A673 (cell line): ENCODE results near the gene KCNAB2. TPM values are rescaled to one million over a fixed set of nuclear protein-coding genes. Genes with fewer than 3 reads are reported as not detected.

ENCODE experiments used
- BruUV-seq: library from RNA; stranded (reverse); fragments of 400-500 nt; replicated peaks from 2 replicates; lab custom pipeline; 2021; lab: Mats Ljungman, UMichigan
- CTCF ChIA-PET: fragments of 300-600 bp; sonication (Branson Sonifier 250); formaldehyde crosslinking; loops from one replicate; lab custom pipeline; 2022; ENCODE audit warnings: antibody characterized with exemption; lab: Charles Lee
- POLR2A ChIA-PET: fragments of 300-600 bp; sonication (Branson Sonifier 250); formaldehyde crosslinking; loops from one replicate; lab custom pipeline; 2022; ENCODE audit warnings: antibody characterized with exemption; ENCODE audit not compliant: low non-redundant PET; lab: Charles Lee
- DNase-seq: peaks from one replicate; pipeline ENCODE4 v3.0.0-alpha.2; 2015; ENCODE audit warnings: low spot score
- H3K27ac ChIP-seq: fragments of 200-600 bp; sonication (generic); 2 replicates; pipeline ENCODE4 v1.5.1; 2016; ENCODE audit warnings: mixed run types, low read depth, mild to moderate bottlenecking, mixed read lengths, antibody characterized with exemption, low read length; ENCODE audit not compliant: poor library complexity, severe bottlenecking
- H3K27me3 ChIP-seq: fragments of 200-600 bp; sonication (generic); replicated peaks from 2 replicates; pipeline ENCODE4 v1.6.1; 2017; ENCODE audit warnings: mixed run types, low read depth, mild to moderate bottlenecking, mixed read lengths, antibody characterized with exemption, low read length; ENCODE audit not compliant: insufficient read depth, poor library complexity
- H3K36me3 ChIP-seq: fragments of 200-600 bp; sonication (generic); 2 replicates; pipeline ENCODE4 v1.6.1; 2016; ENCODE audit warnings: mixed run types, mild to moderate bottlenecking, mixed read lengths, antibody characterized with exemption, low read length; ENCODE audit not compliant: insufficient read depth, poor library complexity, severe bottlenecking
- H3K4me1 ChIP-seq: fragments of 200-600 bp; sonication (generic); 2 replicates; pipeline ENCODE4 v1.6.1; 2017; ENCODE audit warnings: mixed run types, mild to moderate bottlenecking, mixed read lengths, antibody characterized with exemption, low read length; ENCODE audit not compliant: insufficient read depth, poor library complexity, severe bottlenecking
- H3K4me3 ChIP-seq: fragments of 200-600 bp; sonication (generic); 2 replicates; pipeline ENCODE4 v1.5.1; 2016; ENCODE audit warnings: low read depth, mixed run types, mild to moderate bottlenecking, mixed read lengths, low read length; ENCODE audit not compliant: poor library complexity, severe bottlenecking
- H3K9me3 ChIP-seq: fragments of 200-600 bp; sonication (generic); 2 replicates; pipeline ENCODE4 v1.6.1; 2016; ENCODE audit warnings: mixed run types, low read depth, mild to moderate bottlenecking, mixed read lengths, antibody characterized with exemption, low read length; ENCODE audit not compliant: poor library complexity, severe bottlenecking
- CTCF ChIP-seq: fragments of 300-800, 200-600 bp; sonication (generic); conservative IDR thresholded peaks from 2 replicates; pipeline ENCODE4 v1.5.1; 2017; ENCODE audit warnings: low read depth, mild to moderate bottlenecking, antibody characterized with exemption, low read length, moderate library complexity, mixed read lengths
- EZH2 ChIP-seq: fragments of 200-600 bp; sonication (generic); IDR thresholded peaks from 2 replicates; pipeline ENCODE4 v1.6.1; 2017; ENCODE audit warnings: borderline replicate concordance, low read depth, mild to moderate bottlenecking, mixed read lengths, antibody characterized with exemption, low read length; ENCODE audit not compliant: poor library complexity, severe bottlenecking
- intact Hi-C: fragments of 100-400 bp; cut with micrococcal nuclease; formaldehyde crosslinking; loops from one replicate; pipeline ENCODE4 v1.10.0; 2022; ENCODE audit not compliant: unreplicated experiment
- total RNA-seq: library from RNA; stranded (reverse); gene quantifications from 2 replicates; pipeline ENCODE4 v1.2.3, GENCODE V29; 2021

The KCNAB2 gene
- total RNA-seq, 1 experiment from 2014 or later: 6.4 TPM

GRCh38 chr1:6127587-6128163 lies 82.0 kb downstream of the KCNAB2 start:
- no peak overlapping the region for H3K4me3 ChIP-seq
- TF ChIP-seq CTCF (no peak), EZH2 (no peak)
- intact Hi-C loops: no loop called here
- ChIA-PET POLR2A (no interaction called here), CTCF (interaction anchor here (0.6 to 0.7 kb wide), 2 partner anchors 286 to 1112 kb away, joined by 6 to 7 read pairs; no protein-coding TSS in a partner anchor)
- H3K9me3 ChIP-seq: no peaks in the 10 kb centered on the region
- no peaks in the 10 kb centered on the region for H3K36me3 ChIP-seq
- DNase-seq: peak; percentile 86
- no peaks in the 10 kb centered on the region for H3K27me3 ChIP-seq
- BruUV-seq: no TSS peak
- H3K27ac ChIP-seq: no peak overlapping the region
- peaks cover 5% of the 10 kb centered on the region for H3K4me1 ChIP-seq

- Histone ChIP-seq H3K4me3 (no peak overlapping the region), H3K4me1 (peaks cover 5% of the 10 kb centered on the region), H3K36me3 (no peaks in the 10 kb centered on the region), H3K27ac (no peak overlapping the region), H3K9me3 (no peaks in the 10 kb centered on the region), H3K27me3 (no peaks in the 10 kb centered on the region)
- no TSS peak for BruUV-seq
- intact Hi-C loops: no loop called here
- POLR2A ChIA-PET: no interaction called here
- DNase-seq: no peak
- CTCF ChIA-PET: no interaction called here
- TF ChIP-seq CTCF: no peak
- no peak for TF ChIP-seq EZH2
Measured at GRCh38 chr1:6128276-6129081, 82.8 kb downstream of the KCNAB2 start.

- CTCF ChIA-PET: no interaction called here
Measured at GRCh38 chr1:6129313-6129712, 83.6 kb downstream of the KCNAB2 start.

More at GRCh38 chr1:6129313-6129712, 83.6 kb downstream of the KCNAB2 start:
- TF ChIP-seq EZH2 (no peak), CTCF (no peak)
- POLR2A ChIA-PET: no interaction called here
- Histone ChIP-seq H3K9me3 (no peaks in the 10 kb centered on the region), H3K4me3 (no peak overlapping the region), H3K27ac (no peak overlapping the region), H3K36me3 (no peaks in the 10 kb centered on the region), H3K4me1 (peaks cover 5% of the 10 kb centered on the region), H3K27me3 (no peaks in the 10 kb centered on the region)
- BruUV-seq: no TSS peak
- no peak for DNase-seq
- intact Hi-C loops: no loop called here
